HS-27A (cell line): ENCODE results near the gene ZNF532.
"Not testable (repeated sequence)": the region's sequence is repeated elsewhere in the genome, so short reads cannot be mapped to it uniquely, and the experiment has no call there.

ENCODE experiments used
- DNase-seq: peaks from one replicate; pipeline ENCODE4 v3.0.0-alpha.2; 2012; ENCODE audit warnings: low read depth, missing footprints

Gene ZNF532

GRCh38 chr18:59008302-59008974 lies 143.8 kb downstream of the ZNF532 start:
- DNase-seq: no peak

DNA sequence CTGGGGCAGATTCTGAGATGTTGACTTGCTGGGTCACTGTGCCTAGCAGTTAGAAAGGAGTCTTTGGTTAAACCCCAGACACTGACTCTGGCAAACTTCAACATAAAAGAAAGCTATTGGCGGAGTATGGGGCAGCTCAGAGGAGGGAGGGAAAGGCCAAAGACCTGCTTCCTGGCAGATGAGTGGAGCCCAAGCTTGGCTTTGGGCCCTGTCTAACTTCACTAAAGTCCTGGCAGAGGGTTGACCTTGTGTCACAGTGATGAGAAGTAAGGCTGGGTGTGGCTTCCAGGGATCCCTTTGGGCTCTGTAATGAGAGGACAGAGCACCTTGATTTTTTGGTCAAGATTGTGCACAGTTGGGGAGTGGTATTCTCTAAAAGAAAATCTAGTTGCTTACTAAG lies 145.2 kb downstream of the ZNF532 start:
- no peak for DNase-seq

- DNase-seq: no peak
These were observed 146.6 kb downstream of the ZNF532 start for GRCh38 chr18:59011289-59011688.

DNA sequence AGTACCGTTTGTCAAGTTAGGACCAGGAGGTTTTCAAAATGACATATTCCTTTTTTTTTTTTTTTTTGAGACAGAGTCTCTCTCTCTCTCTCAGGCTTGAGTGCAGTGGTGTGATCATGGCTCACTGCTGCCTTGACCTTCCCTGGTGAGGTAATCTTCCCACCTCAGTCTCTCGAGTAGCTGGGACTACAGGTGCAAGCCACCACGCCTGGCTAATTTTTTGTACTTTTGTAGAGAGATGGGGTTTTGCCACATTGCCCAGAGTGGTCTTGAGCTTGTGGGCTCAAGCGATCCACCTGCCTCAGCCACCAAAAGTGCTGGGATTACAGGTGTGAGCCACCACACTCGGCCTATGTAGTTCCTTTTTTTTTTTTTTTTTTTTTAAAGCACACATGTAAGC lies 147.1 kb downstream of the ZNF532 start:
- DNase-seq: no peak

DNA sequence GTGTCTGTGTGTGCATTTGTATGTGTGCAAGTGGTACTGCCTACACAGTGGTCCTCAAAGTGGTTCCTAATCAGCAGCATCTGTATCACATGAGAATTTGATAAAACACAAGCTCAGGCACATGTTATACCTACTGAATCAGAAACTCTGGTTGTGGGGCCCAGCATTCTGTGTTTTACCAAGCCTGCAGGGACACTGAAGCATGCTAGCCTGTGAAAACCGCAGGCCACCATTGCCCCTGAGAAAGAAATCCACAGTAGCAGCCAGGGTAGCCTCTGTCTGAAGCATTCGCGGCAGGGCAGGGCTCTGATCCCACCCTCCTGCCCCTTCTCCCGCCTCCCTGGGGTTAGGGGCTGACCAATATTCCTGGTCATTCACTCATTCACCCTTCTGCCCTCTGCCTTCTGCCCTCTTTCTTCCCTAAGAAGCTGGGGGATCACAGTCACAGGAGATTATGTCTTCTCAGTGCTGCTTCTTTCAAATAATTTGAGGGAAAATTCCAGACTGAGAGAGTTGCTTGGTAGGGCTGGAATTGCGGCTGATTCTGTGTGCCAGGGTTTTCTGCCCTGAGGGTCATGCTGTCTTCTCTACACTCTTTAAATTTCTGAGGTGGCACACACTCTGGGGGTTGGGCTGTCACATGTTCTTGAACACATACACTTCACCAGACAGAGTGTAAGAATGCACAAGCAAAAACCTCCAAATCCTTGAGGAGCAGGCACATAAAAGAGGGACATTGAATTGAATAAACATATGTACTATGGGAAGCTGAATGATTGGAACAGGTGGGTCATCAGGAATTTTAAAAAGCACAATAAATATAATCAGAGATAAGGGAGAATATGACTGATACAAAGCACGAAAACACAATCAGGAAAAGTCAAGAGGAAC lies 148.4 kb downstream of the ZNF532 start:
- DNase-seq: no peak

DNA sequence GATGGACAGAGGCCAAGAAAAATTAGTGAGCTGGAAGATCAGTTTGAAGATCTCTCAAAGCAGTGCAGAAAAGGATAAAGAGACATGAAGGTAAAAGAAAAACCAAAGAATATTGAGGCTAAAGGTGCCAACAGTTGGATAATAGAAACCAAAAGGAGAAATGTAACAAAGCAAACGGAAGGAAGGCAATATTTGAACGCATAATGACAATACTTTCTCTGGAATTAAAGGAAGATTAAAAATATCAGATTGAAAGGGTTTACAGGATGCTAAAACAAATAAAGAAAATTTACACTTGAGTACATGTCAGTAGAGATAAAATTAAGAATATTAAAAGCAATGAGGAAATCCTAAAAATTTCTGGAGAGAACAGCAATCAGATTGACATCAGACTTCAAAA lies 149.1 kb downstream of the ZNF532 start:
- DNase-seq: no peak

DNA sequence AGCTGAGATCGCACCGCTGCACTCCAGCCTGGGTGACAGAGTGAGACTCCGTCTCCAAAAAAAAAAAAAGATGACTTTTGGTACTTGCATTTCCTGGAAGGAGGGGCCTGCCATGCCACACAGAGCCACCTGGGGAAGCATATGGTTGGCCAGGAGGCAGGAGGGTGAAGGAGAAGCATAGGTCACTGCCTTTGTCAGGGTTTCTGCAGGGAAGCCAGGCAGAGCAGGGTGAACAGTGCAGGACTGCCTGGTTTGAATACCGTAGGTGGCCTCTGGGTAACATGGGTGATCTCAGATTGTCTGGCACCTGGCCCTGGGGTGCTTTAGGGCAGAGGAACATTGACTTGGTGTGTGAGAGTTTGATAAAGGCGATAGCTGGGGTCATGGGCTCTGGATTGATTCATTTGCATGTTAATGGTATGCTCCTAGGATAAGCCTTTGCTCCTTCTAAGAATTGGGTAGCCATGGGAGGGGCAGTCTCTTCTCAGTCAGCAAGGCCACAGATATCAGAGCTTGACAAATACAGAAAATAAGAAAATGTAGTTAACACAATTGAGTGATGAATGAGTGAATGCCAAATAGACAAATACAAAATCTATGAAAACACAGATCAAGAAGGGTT lies 151.0 kb downstream of the ZNF532 start:
- no peak for DNase-seq

DNA sequence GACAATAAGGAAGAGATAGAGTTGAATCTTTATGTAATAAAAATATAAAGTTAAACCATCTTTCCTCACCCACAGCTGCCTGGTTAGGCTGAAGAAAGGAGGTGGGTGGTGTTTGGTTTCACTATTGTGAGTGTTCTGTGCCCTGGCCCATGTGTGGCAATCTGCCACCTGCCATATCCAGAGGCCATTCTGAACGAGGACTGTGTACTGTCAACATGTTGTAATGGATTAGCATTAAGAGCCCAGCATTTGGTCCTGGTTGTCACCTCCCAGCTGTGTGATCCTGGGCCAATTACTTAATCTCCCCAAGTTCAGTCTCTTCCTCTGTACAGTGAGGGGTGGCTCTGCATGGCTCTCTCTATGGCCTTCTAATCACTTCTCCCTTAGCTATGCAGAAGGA lies 156.8 kb downstream of the ZNF532 start:
- no peak for DNase-seq

DNA sequence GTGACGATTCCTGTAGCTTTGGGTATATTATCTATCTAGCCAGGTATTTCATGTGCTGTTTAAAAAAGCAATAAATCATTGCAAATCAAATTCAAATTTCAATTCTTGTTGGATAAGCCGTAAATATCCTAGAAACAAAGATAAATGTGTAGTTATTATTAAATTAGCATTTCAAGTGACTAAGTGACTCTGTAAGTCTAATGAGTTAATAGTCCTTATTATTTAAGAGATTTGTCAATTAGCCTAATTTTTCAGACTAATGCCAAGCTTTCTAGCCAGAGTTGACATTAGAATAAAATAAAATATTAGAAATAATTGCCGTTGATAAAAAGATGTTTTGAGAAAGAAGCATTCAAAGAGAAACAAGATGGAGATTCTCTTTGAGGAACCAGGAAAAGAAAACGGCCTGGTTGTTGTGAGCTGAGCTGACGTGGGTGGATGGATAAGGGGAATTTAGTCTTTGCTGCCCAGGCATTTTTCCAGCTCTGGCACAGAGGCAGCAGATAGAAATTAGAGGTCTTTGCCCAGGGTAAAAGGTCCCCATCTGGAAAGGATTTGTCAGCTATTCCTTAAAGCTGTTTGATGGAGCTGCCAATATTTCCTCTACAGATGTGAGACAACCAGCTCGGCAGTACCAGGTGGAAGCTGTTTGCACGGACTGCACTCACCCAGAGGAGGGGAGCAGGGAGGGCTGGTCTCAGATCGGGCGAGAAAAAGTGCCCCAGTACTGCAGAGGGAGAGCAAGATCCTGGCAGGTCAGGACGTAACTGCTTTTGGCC lies 157.7 kb downstream of the ZNF532 start:
- DNase-seq: no peak

DNA sequence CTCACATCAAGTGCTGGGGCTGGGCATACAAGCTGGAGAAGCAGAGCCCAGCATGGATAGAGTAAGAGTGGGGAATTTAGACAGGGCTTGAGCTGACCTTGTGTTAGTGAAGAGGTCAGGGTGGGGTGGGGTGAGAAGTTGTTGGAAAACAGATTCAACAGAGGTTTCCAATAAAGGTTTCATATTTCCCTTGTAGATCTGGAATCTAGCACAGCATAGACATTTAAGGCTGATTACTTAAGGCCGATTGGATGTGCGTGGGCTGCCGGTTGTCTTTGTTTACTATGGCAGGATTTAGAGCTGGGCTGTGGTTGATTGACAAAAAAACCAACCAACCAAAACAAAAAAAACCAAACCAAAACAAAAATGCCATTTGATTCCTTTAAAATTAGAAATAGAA lies 160.2 kb downstream of the ZNF532 start:
- DNase-seq: no peak

DNA sequence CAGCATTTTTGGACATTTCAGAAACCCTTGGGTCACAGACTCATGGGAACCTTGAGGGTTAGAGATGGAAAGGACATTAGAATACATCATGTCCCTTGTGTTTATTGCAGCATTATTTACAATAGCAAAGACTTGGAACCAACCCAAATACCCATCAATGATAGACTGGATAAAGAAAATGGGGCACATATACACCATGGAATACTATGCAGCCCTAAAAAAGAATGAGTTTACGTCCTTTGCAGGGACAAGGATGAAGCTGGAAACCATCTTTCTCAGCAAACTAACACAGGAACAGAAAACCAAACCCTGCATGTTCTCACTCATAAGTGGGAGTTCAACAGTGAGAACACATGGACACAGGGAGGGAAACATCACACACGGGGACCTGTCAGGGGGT lies 160.9 kb downstream of the ZNF532 start:
- DNase-seq: not testable (repeated sequence)

DNA sequence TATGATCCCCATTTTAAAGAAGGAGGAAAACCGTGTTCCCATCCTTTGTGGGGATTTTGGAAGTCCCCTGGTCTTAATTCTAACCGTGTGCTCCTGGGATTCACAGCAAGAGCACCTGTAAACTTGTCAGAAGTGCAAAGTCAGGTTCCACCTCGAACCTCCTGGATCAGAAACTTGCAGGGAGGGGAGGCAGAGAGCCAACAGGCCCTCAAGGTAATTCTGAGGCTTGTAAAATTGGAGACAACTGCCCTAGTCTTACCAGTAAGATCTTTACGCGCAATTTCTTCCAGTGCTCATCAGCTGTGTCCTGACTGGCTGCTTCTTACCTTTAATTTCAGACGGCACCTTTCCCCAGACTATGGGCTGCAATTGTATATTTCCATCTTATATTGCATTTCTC lies 161.7 kb downstream of the ZNF532 start:
- DNase-seq: no peak

- no peak for DNase-seq
These were observed 162.2 kb downstream of the ZNF532 start for GRCh38 chr18:59026831-59027410.

GRCh38 chr18:59029663-59030429 lies 165.2 kb downstream of the ZNF532 start:
- DNase-seq: no peak

DNA sequence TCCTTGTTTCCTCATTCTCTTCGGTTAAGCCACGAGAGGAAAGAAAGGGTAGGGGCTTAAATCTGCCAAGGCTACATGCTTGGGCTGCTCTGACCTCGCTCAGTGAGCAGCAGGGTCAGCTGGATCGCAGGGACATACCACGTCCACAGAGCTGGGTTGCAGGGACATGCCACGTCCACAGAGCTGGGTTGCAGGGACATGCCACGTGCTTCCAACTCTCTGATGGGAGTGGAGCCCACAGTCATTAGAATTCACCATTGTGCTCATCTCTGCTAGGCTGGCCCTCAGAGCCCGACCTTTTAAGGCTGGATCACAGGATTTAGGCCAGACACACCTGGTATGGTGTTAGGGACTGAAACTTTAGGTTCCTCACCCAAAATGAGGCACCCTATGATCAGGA lies 167.6 kb downstream of the ZNF532 start:
- DNase-seq: no peak

DNA sequence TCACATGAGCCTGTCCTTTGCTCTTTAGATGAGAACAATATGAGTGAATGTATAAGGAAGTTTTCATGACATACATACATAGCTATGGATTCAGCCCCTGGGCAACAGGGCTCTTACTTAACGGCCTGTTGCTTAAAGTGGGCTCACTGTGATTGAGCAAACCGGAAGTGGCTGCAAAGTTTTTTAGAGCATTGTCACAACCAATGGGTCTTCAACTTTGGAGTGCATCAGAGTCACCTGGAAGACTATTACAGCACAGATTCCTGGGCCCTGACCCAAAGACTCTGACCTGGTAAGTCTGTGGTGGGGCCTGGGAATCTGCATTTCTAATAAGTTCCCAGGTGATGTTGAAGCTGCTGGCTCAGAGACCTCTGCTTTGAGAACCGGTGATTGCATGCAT lies 168.7 kb downstream of the ZNF532 start:
- no peak for DNase-seq

DNA sequence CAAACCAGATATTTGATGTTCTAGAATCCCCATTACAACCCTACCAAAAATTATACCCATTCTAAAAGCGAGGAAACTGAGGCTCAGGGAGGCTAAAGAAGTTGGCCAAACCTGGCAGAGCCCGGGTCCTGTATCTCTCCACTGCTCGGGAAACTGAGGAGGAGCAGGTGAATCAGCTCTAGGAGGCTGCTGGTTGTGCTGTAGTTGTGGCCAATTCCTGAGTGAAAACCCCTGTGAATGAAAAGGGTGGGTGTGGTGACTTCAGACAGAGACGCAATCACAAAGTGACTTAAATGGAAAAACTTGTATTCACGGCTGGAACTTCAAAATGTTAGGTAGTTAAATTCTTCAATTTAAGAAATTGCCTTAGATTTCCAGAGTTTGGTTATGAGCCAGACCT lies 169.3 kb downstream of the ZNF532 start:
- DNase-seq: no peak

GRCh38 chr18:59035591-59035990 lies 170.9 kb downstream of the ZNF532 start:
- no peak for DNase-seq
